ENCODE measurements around the gene PARM1.

Gene PARM1

DNA sequence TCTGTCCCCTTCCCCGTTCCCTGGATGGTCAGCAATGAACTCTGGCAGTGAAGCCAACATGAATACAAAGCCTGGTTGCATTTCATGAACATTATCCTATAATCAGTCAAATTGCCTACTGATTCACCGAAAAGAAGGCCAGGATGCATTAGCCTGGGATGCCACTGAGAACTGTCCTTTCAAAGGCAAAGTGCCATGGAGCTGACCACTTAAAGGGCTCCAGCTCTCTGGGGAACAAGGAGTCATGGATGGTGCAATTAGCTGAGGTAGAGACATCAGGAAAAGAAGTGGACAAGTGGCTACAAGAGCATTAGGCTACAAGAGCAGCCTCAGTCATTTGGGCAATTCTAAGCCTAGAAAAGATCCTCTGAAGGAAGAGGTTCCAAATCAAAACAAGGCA, 69.0 kb downstream of the PARM1 start:
- DNase-seq (ENCODE audit: low read depth in 1 of 2, low spot score in 1 of 2): no peak
- Histone ChIP-seq H3K4me3 (replicated peaks; ENCODE audit: insufficient read depth, low read length) (no peak overlapping the region), H3K27me3 (ENCODE audit: insufficient read depth, poor library complexity, severe bottlenecking) (no peaks in the 10 kb centered on the region), H3K27ac (replicated peaks) (no peak overlapping the region)
- TF ChIP-seq, protein P1, sequence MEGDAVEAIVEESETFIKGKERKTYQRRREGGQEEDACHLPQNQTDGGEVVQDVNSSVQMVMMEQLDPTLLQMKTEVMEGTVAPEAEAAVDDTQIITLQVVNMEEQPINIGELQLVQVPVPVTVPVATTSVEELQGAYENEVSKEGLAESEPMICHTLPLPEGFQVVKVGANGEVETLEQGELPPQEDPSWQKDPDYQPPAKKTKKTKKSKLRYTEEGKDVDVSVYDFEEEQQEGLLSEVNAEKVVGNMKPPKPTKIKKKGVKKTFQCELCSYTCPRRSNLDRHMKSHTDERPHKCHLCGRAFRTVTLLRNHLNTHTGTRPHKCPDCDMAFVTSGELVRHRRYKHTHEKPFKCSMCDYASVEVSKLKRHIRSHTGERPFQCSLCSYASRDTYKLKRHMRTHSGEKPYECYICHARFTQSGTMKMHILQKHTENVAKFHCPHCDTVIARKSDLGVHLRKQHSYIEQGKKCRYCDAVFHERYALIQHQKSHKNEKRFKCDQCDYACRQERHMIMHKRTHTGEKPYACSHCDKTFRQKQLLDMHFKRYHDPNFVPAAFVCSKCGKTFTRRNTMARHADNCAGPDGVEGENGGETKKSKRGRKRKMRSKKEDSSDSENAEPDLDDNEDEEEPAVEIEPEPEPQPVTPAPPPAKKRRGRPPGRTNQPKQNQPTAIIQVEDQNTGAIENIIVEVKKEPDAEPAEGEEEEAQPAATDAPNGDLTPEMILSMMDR (IDR thresholded peaks at IDR 0.05; ENCODE audit: insufficient read depth, low read length): no peak
- TF ChIP-seq, protein P2, sequence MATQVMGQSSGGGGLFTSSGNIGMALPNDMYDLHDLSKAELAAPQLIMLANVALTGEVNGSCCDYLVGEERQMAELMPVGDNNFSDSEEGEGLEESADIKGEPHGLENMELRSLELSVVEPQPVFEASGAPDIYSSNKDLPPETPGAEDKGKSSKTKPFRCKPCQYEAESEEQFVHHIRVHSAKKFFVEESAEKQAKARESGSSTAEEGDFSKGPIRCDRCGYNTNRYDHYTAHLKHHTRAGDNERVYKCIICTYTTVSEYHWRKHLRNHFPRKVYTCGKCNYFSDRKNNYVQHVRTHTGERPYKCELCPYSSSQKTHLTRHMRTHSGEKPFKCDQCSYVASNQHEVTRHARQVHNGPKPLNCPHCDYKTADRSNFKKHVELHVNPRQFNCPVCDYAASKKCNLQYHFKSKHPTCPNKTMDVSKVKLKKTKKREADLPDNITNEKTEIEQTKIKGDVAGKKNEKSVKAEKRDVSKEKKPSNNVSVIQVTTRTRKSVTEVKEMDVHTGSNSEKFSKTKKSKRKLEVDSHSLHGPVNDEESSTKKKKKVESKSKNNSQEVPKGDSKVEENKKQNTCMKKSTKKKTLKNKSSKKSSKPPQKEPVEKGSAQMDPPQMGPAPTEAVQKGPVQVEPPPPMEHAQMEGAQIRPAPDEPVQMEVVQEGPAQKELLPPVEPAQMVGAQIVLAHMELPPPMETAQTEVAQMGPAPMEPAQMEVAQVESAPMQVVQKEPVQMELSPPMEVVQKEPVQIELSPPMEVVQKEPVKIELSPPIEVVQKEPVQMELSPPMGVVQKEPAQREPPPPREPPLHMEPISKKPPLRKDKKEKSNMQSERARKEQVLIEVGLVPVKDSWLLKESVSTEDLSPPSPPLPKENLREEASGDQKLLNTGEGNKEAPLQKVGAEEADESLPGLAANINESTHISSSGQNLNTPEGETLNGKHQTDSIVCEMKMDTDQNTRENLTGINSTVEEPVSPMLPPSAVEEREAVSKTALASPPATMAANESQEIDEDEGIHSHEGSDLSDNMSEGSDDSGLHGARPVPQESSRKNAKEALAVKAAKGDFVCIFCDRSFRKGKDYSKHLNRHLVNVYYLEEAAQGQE (IDR thresholded peaks at IDR 0.05; ENCODE audit: insufficient replicate concordance, low read depth): no peak
- no peak for TF ChIP-seq GABPA (IDR thresholded peaks at IDR 0.05; ENCODE audit: low read depth)
- no peak for TF ChIP-seq SPI1 (IDR thresholded peaks at IDR 0.05; ENCODE audit: borderline replicate concordance, low read depth)
- no peak for TF ChIP-seq POLR2AphosphoS5 (IDR thresholded peaks at IDR 0.05; ENCODE audit: low read depth)

DNA sequence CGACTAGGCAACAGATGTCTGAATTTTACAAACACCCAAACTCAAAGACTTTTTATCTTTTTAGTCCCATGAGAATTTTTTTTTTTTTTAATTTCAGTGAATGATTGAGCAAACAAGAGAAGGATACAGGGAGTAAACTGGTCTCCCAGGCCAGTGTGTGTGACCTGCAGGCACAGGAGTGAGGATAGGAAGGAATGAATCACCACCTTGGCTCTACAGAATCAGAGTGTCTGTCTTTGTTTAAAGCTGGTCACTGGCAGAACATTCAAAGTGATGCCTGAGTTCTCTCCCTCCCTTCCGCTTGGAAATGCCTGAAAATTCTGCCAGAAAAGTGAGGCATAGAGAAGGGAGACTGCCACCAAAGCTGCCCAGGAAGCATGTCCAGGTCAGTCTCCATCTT, 69.5 kb downstream of the PARM1 start:
- H3K27ac ChIP-seq (replicated peaks): no peak overlapping the region
- H3K27me3 ChIP-seq (ENCODE audit: insufficient read depth, poor library complexity, severe bottlenecking): no peaks in the 10 kb centered on the region
- no peak for DNase-seq (ENCODE audit: low read depth in 1 of 2, low spot score in 1 of 2)
- TF ChIP-seq GABPA (IDR thresholded peaks at IDR 0.05; ENCODE audit: low read depth) (no peak), SPI1 (IDR thresholded peaks at IDR 0.05; ENCODE audit: borderline replicate concordance, low read depth) (no peak), POLR2AphosphoS5 (IDR thresholded peaks at IDR 0.05; ENCODE audit: low read depth) (no peak)
- TF ChIP-seq, protein P1 (IDR thresholded peaks at IDR 0.05; ENCODE audit: insufficient read depth, low read length): no peak
- TF ChIP-seq, protein P2 (IDR thresholded peaks at IDR 0.05; ENCODE audit: insufficient replicate concordance, low read depth): no peak
- no peak overlapping the region for H3K4me3 ChIP-seq (replicated peaks; ENCODE audit: insufficient read depth, low read length)

DNA sequence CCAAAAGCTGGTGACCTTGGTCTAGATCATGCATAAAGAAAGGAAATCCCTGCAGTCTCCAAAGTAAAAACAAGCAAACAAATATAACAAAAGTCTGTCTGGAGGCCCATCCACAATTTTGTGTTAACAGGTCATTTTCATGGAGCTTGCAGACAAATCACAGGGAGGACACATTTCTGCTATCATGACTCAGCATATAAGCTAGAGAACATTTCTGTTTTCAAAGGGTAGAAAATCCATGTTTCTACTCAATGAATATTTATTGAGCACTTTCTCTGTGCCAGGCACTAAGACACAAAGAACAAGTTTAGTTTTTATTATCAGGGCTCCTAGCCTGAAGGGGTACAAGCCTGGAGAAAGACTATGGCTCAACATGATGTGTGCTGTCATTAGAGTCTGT, 71.1 kb downstream of the PARM1 start:
- H3K27ac ChIP-seq (replicated peaks): no peak overlapping the region
- no peak for DNase-seq (ENCODE audit: low read depth in 1 of 2, low spot score in 1 of 2)
- no peak for TF ChIP-seq SPI1 (IDR thresholded peaks at IDR 0.05; ENCODE audit: borderline replicate concordance, low read depth)
- no peaks in the 10 kb centered on the region for H3K27me3 ChIP-seq (ENCODE audit: insufficient read depth, poor library complexity, severe bottlenecking)
- H3K4me3 ChIP-seq (replicated peaks; ENCODE audit: insufficient read depth, low read length): no peak overlapping the region

DNA sequence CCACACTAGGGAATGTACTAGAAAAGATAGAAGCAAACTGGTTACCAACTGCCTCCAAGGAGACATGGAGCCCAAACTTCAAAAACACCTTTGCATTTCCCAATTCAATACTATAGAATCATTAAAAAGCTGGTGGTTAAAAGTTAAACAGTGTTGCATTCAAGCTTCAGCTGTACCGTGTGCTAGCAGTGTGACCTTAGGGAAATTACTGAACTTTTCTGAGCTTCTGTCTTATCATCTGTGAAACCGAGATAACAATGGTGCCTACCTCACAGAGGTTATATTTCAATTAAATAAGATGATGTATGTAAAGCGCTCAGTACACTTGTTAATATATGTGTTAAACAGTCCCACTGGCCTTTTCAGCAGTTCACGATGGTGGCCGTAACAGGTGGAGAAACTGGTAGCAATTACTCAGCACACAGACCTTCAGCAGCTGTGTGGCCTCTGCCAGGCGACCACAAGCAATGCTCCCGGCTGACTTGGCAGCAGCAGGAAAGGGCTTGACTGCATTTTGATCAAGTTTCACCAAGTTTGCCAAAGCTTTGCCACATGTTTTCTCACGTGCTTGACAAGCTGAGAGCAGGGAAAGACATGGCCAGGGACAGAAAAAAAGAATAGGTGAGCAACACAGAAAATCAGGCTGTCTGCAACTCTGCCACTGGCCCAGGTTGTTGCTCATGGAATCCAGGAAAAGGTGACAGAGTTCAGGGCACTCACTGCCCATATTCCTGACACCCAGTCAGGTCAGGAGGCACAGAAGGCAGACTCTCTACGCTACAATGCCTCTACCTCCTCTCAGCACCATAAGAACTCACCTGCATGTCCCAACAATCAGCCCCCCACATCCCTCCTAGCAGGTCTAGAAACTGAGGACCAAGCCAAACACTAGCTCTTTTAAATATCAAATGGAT, 72.1 kb downstream of the PARM1 start:
- Histone ChIP-seq H3K27me3 (ENCODE audit: insufficient read depth, poor library complexity, severe bottlenecking) (no peaks in the 10 kb centered on the region), H3K4me3 (replicated peaks; ENCODE audit: insufficient read depth, low read length) (no peak overlapping the region), H3K27ac (replicated peaks) (no peak overlapping the region)
- TF ChIP-seq, protein P1 (IDR thresholded peaks at IDR 0.05; ENCODE audit: insufficient read depth, low read length): no peak
- TF ChIP-seq POLR2AphosphoS5 (IDR thresholded peaks at IDR 0.05; ENCODE audit: low read depth) (no peak), GABPA (IDR thresholded peaks at IDR 0.05; ENCODE audit: low read depth) (no peak), SPI1 (IDR thresholded peaks at IDR 0.05; ENCODE audit: borderline replicate concordance, low read depth) (no peak)
- TF ChIP-seq, protein P2 (IDR thresholded peaks at IDR 0.05; ENCODE audit: insufficient replicate concordance, low read depth): no peak
- DNase-seq (ENCODE audit: low read depth in 1 of 2, low spot score in 1 of 2): no peak
